SK-N-SH (cell line): ENCODE data around the gene SMARCE1. TPM values are rescaled to one million over a fixed set of nuclear protein-coding genes. Genes with fewer than 3 reads are reported as not detected.

ENCODE experiments used
- CTCF ChIA-PET: fragments of 300-600, 350-600 bp; formaldehyde crosslinking; extraction: SDS; loops from one replicate; lab custom pipeline; 2021; lab: Yijun Ruan, JAX
- POLR2A ChIA-PET: fragments of 350-600 bp; sonication (Branson Sonifier 250); formaldehyde crosslinking; extraction: SDS; loops from one replicate; lab custom pipeline; 2020; ENCODE audit warnings: antibody characterized with exemption, inconsistent platforms; lab: Yijun Ruan, JAX
- DNase-seq: peaks from one replicate; pipeline ENCODE4 v3.0.0; 2012
- H2AFZ ChIP-seq: fragments of 200-600 bp; sonication (generic); 2 replicates; pipeline ENCODE4 v1.8.1; 2016; ENCODE audit warnings: antibody characterized with exemption, mild to moderate bottlenecking, low read depth
- H3F3A ChIP-seq: fragments of 200-600 bp; sonication (generic); replicated peaks from 2 replicates; pipeline ENCODE3; 2016; ENCODE audit warnings: antibody characterized with exemption, mild to moderate bottlenecking; ENCODE audit not compliant: insufficient read depth
- H3K27ac ChIP-seq, 2 experiments: fragments of 200-500 bp in 1 of 2; fragments of 200-600 bp in 1 of 2; sonication (Bioruptor generic) in 1 of 2; sonication (generic), shearing (Covaris generic) in 1 of 2; 2 replicates each; pipeline versions ENCODE4 v1.5.1 to v1.6.1; 2014 to 2016; ENCODE audit warnings: low read depth in 2 of 2, inconsistent platforms in 1 of 2, low read length in 1 of 2, mild to moderate bottlenecking in 1 of 2, mixed read lengths in 1 of 2
- H3K27me3 ChIP-seq: fragments of 200-600 bp; sonication (generic), shearing (Covaris generic); 2 replicates; pipeline ENCODE4 v1.6.1; 2016; ENCODE audit warnings: mixed run types; ENCODE audit not compliant: insufficient read depth
- H3K36me3 ChIP-seq, 2 experiments: fragments of 200-500 bp in 1 of 2; fragments of 200-600 bp in 1 of 2; sonication (Bioruptor generic) in 1 of 2; sonication (generic) in 1 of 2; replicated peaks in 1 of 2; 2 replicates each; pipeline versions ENCODE3 to v1.5.1; 2014 to 2016; ENCODE audit warnings: low read length in 1 of 2, mild to moderate bottlenecking in 1 of 2; ENCODE audit not compliant: insufficient read depth in 2 of 2, control insufficient read depth in 1 of 2
- H3K4me1 ChIP-seq, 2 experiments: fragments of 200-500 bp in 1 of 2; fragments of 200-600 bp in 1 of 2; sonication (Bioruptor generic) in 1 of 2; sonication (generic), shearing (Covaris generic) in 1 of 2; 2 replicates each; pipeline versions ENCODE4 v1.5.1 to v1.6.1; 2014 to 2016; ENCODE audit warnings: low read depth in 1 of 2, low read length in 1 of 2, mixed run types in 1 of 2; ENCODE audit not compliant: insufficient read depth in 2 of 2, control insufficient read depth in 1 of 2
- H3K4me2 ChIP-seq: fragments of 200-600 bp; sonication (generic), shearing (Covaris generic); 2 replicates; pipeline ENCODE4 v1.6.1; 2017; ENCODE audit warnings: mixed run types
- H3K4me3 ChIP-seq, 2 experiments: fragments of 200-500 bp in 1 of 2; fragments of 200-600 bp in 1 of 2; sonication (Bioruptor generic) in 1 of 2; sonication (generic), shearing (Covaris generic) in 1 of 2; 2 replicates each; pipeline versions ENCODE4 v1.5.1 to v1.8.1; 2014 to 2016; ENCODE audit warnings: low read depth in 2 of 2, inconsistent platforms in 1 of 2, low read length in 1 of 2, mild to moderate bottlenecking in 1 of 2, mixed read lengths in 1 of 2, moderate library complexity in 1 of 2
- H3K79me2 ChIP-seq: fragments of 200-600 bp; sonication (generic); 2 replicates; pipeline ENCODE4 v1.8.1; 2017; ENCODE audit warnings: mild to moderate bottlenecking; ENCODE audit not compliant: insufficient read depth
- H3K9ac ChIP-seq: fragments of 200-600 bp; sonication (generic); 2 replicates; pipeline ENCODE4 v1.6.1; 2017; ENCODE audit warnings: mixed run types
- H3K9me2 ChIP-seq: fragments of 200-600 bp; sonication (generic); 2 replicates; pipeline ENCODE4 v1.6.1; 2017; ENCODE audit warnings: mixed run types
- H3K9me3 ChIP-seq: fragments of 200-600 bp; sonication (generic); 2 replicates; pipeline ENCODE4 v1.6.1; 2017; ENCODE audit warnings: mixed run types, mild to moderate bottlenecking, moderate library complexity
- H4K20me1 ChIP-seq: fragments of 200-600 bp; sonication (generic); 2 replicates; pipeline ENCODE4 v1.6.1; 2017; ENCODE audit warnings: mild to moderate bottlenecking, mixed run types; ENCODE audit not compliant: insufficient read depth
- CHD2 ChIP-seq: fragments of 150-350 bp; IDR thresholded peaks from 2 replicates; pipeline ENCODE4 v1.6.1; 2018; ENCODE audit warnings: low read length; ENCODE audit not compliant: partially characterized antibody
- CTCF ChIP-seq: fragments of 200-600 bp; sonication (generic); IDR thresholded peaks from 2 replicates; pipeline ENCODE4 v1.6.1; 2017; ENCODE audit warnings: antibody characterized with exemption, mild to moderate bottlenecking, moderate library complexity
- EP300 ChIP-seq, 2 experiments: IDR thresholded peaks; 2 replicates each; pipeline versions ENCODE4 v1.4.0 to v1.6.1; 2012; ENCODE audit warnings: borderline replicate concordance in 1 of 2, low read depth in 1 of 2, low read length in 1 of 2
- MAX ChIP-seq: IDR thresholded peaks from 2 replicates; pipeline ENCODE4 v1.4.0; 2012; ENCODE audit warnings: low read depth
- MXI1 ChIP-seq: IDR thresholded peaks from 2 replicates; pipeline ENCODE4 v1.6.1; 2012; ENCODE audit warnings: mild to moderate bottlenecking, low read depth, low read length, improper control_type of control experiment
- NFIC ChIP-seq: IDR thresholded peaks from 2 replicates; pipeline ENCODE4 v1.4.0; 2012; ENCODE audit warnings: borderline replicate concordance
- PBX3 ChIP-seq: IDR thresholded peaks from 2 replicates; pipeline ENCODE4; 2012
- POLR2AphosphoS5 ChIP-seq: IDR thresholded peaks from 2 replicates; pipeline ENCODE4 v1.6.1; 2012; ENCODE audit warnings: low read depth, low read length
- USF1 ChIP-seq: IDR thresholded peaks from 2 replicates; pipeline ENCODE4 v1.4.0; 2012; ENCODE audit warnings: low read depth, borderline replicate concordance
- YY1 ChIP-seq: IDR thresholded peaks from 2 replicates; pipeline ENCODE4 v1.4.0; 2012; ENCODE audit warnings: low read depth, mild to moderate bottlenecking
- WGBS: methylation state at CpG from one replicate; pipeline ENCODE4 v1.1.6; 2017; ENCODE audit warnings: low lambda C conversion rate; 5-methylcytosine and 5-hydroxymethylcytosine counted together
- polyA plus RNA-seq, 3 experiments: library from polyadenylated mRNA; depleted of rRNA; stranded (reverse); fragments of >200 nt; gene quantifications; 2 replicates each; pipeline ENCODE4 v1.2.3, GENCODE V29; 2012

The SMARCE1 gene
- polyA plus RNA-seq, 1 of the 3 experiments (the other 2 are of a cell fraction), result 45.9 TPM

- Histone ChIP-seq H3K9me3 (no peaks in the 10 kb centered on the region), H3K9ac (peak overlapping the region; percentile 99), H4K20me1 (no peaks in the 10 kb centered on the region), H3K4me3 (peak overlapping the region; percentile 79 to 97), H3K27me3 (no peaks in the 10 kb centered on the region), H3K27ac (peak overlapping the region; percentile 92 to 95), H2AFZ (peak overlapping the region; percentile 98), H3K4me2 (peak overlapping the region; percentile 83), H3K4me1 (peaks cover 19 to 21% of the 10 kb centered on the region in 2 experiments; a peak in 3 of 4 replicates), H3F3A (peaks cover 4% of the 10 kb centered on the region), H3K79me2 (peaks cover 50% of the 10 kb centered on the region), H3K9me2 (no peaks in the 10 kb centered on the region), H3K36me3 (peaks cover 27 to 28% of the 10 kb centered on the region in 2 experiments)
- TF ChIP-seq CHD2 (no peak), MXI1 (peak; percentile 41; the same call in 1 of the 2 replicates)
- DNase-seq, result no peak
- 26% methylated on average over 28 of the region's 28 CpGs for WGBS
- ChIA-PET POLR2A (interaction anchor here (0.6 to 1.6 kb wide), 4 partner anchors 15 to 513 kb away, joined by 3 to 8 read pairs (median 4); no protein-coding TSS in a partner anchor), CTCF (interaction anchor here (0.7 to 3.0 kb wide), 4 partner anchors 11 to 155 kb away, joined by 3 to 16 read pairs (median 4); no protein-coding TSS in a partner anchor)
Measured at GRCh38 chr17:40648384-40648968, 858 bp upstream of the SMARCE1 start.

GRCh38 chr17:40646791-40647623 lies 611 bp downstream of the SMARCE1 start:
- H3K27ac ChIP-seq, result peak overlapping the region; percentile 92 to 95
- peak overlapping the region; percentile 99 for H3K9ac ChIP-seq
- H2AFZ ChIP-seq, result peak overlapping the region; percentile 98
- WGBS, result 3% methylated on average over 13 of the region's 18 CpGs
- H3K4me1 ChIP-seq, result peaks cover 19 to 21% of the 10 kb centered on the region in 2 experiments; a peak in 3 of 4 replicates
- peak overlapping the region; percentile 83 for H3K4me2 ChIP-seq
- no peaks in the 10 kb centered on the region for H3K9me2 ChIP-seq
- DNase-seq, result no peak
- TF ChIP-seq MAX, result no peak
- TF ChIP-seq USF1, result no peak
- TF ChIP-seq NFIC, result no peak
- TF ChIP-seq CTCF, result no peak
- TF ChIP-seq PBX3, result no peak
- no peak for TF ChIP-seq EP300 (IDR thresholded peaks at IDR 0.05; ENCODE audit: borderline replicate concordance in 1 of 2, low read depth in 1 of 2, low read length in 1 of 2)
- TF ChIP-seq MXI1, result 0 out of 2 replicates have a peak, but pooled peaks have one; percentile 18
- no peak for TF ChIP-seq YY1
- no peak for TF ChIP-seq POLR2AphosphoS5
- H3K4me3 ChIP-seq, result peak overlapping the region; percentile 79 to 97
- CTCF ChIA-PET, result interaction anchor here (0.7 to 3.0 kb wide), 5 partner anchors 13 to 947 kb away, joined by 3 to 16 read pairs (median 4); no protein-coding TSS in a partner anchor
- H4K20me1 ChIP-seq, result no peaks in the 10 kb centered on the region
- POLR2A ChIA-PET, result interaction anchor here (1.0 to 1.8 kb wide), 4 partner anchors 9 to 296 kb away, joined by 3 to 8 read pairs (median 4); no protein-coding TSS in a partner anchor
- no peaks in the 10 kb centered on the region for H3K9me3 ChIP-seq
- peaks cover 65% of the 10 kb centered on the region for H3K79me2 ChIP-seq
- H3F3A ChIP-seq, result no peaks in the 10 kb centered on the region
- H3K27me3 ChIP-seq, result no peaks in the 10 kb centered on the region
- H3K36me3 ChIP-seq, result peaks cover 41 to 42% of the 10 kb centered on the region in 2 experiments
